Smooth muscle cell of the brain vasculature (primary cell): ENCODE data around the gene PRELID3B.

Source experiments
- DNase-seq: peaks from one replicate; pipeline ENCODE4 v3.0.0-alpha.2; 2012; ENCODE audit warnings: low read depth, low spot score

PRELID3B gene

GRCh38 chr20:59042151-59042795, at the start of gene PRELID3B:
Gene PRELID3B, minus strand, starts transcription at chr20:59042786. Its CDS starts 56 bp downstream, at chr20:59042730.
- no peak for DNase-seq

- DNase-seq = peak; percentile 21
Measured at GRCh38 chr20:59087829-59088433, 45.3 kb upstream of the PRELID3B start.

GRCh38 chr20:59086923-59087322, 44.3 kb upstream of the PRELID3B start:
- no peak for DNase-seq

- no peak for DNase-seq
Measured at GRCh38 chr20:59084041-59084850, 41.7 kb upstream of the PRELID3B start.

GRCh38 chr20:59082981-59083380, 40.4 kb upstream of the PRELID3B start:
- DNase-seq = no peak

GRCh38 chr20:59082077-59082740, 39.6 kb upstream of the PRELID3B start:
- DNase-seq = no peak

- DNase-seq = no peak
Measured at GRCh38 chr20:59081036-59081435, 38.5 kb upstream of the PRELID3B start.

- DNase-seq = no peak
Measured at GRCh38 chr20:59078231-59078630, 35.6 kb upstream of the PRELID3B start.

GRCh38 chr20:59077705-59078104, 35.1 kb upstream of the PRELID3B start:
- no peak for DNase-seq

GRCh38 chr20:59075934-59076508, 33.4 kb upstream of the PRELID3B start:
- no peak for DNase-seq

- DNase-seq = no peak
Measured at GRCh38 chr20:59074456-59074855, 31.9 kb upstream of the PRELID3B start.

GRCh38 chr20:59073582-59073981, 31.0 kb upstream of the PRELID3B start:
- DNase-seq = no peak

- DNase-seq = no peak
Measured at GRCh38 chr20:59071216-59071615, 28.6 kb upstream of the PRELID3B start.

- DNase-seq = no peak
Measured at GRCh38 chr20:59069026-59069425, 26.4 kb upstream of the PRELID3B start.

GRCh38 chr20:59068534-59068933, 25.9 kb upstream of the PRELID3B start:
- no peak for DNase-seq

- no peak for DNase-seq
Measured at GRCh38 chr20:59064214-59064722, 21.7 kb upstream of the PRELID3B start.

- no peak for DNase-seq
Measured at GRCh38 chr20:59063358-59064213, 21.0 kb upstream of the PRELID3B start.

- no peak for DNase-seq
Measured at GRCh38 chr20:59062081-59062480, 19.5 kb upstream of the PRELID3B start.

- no peak for DNase-seq
Measured at GRCh38 chr20:59055302-59055701, 12.7 kb upstream of the PRELID3B start.

GRCh38 chr20:59051666-59052185, 9.1 kb upstream of the PRELID3B start:
- no peak for DNase-seq
